Lower leg skin (tissue), 4 donors: ENCODE measurements around the gene LCN9. TPM values are rescaled to one million over a fixed set of nuclear protein-coding genes. Genes with fewer than 3 reads are reported as not detected.

Experiments
- DNase-seq, 2 donors: peaks; one replicate each; pipeline ENCODE4 v3.0.0-alpha.2; 2019; ENCODE audit warnings: low spot score in 2 of 2
- H3K4me3 ChIP-seq: fragments of 200-600 bp; sonication (generic); 2 replicates; pipeline ENCODE4 v1.5.1; 2017; ENCODE audit warnings: mild to moderate bottlenecking, low read depth; ENCODE audit not compliant: poor library complexity, severe bottlenecking
- POLR2A ChIP-seq, 2 donors: fragments of 450-650 bp; IDR thresholded peaks; one replicate each; pipeline ENCODE4 v1.6.1; 2016 to 2017; ENCODE audit warnings: antibody characterized with exemption in 2 of 2, mild to moderate bottlenecking in 1 of 2, moderate library complexity in 1 of 2
- WGBS, 2 donors: methylation state at CpG; one replicate each; pipeline ENCODE4 v1.1.5; 2018; 5-methylcytosine and 5-hydroxymethylcytosine counted together
- intact Hi-C: fragments of 100-400 bp; cut with DNase I; formaldehyde crosslinking; loops from one replicate; pipeline ENCODE4 v1.15.0; 2023; ENCODE audit warnings: low total_unique reads
- total RNA-seq, 4 donors: library from RNA; depleted of rRNA; stranded (reverse); fragments of >200 nt; gene quantifications; one replicate each; pipeline ENCODE4 v1.1.0, GENCODE V29; 2016
- TF ChIP-seq, protein P1 (sequence below), 3 donors: fragments of 450-650 bp; IDR thresholded peaks; one replicate each; pipeline ENCODE4 v1.5.1; 2016; ENCODE audit warnings: antibody characterized with exemption in 3 of 3, mild to moderate bottlenecking in 3 of 3, moderate library complexity in 2 of 3

Gene LCN9
- total RNA-seq, 4 donors from 2014 or later = not detected

- no peak for DNase-seq
- 84 to 89% methylated on average over 20 of the region's 20 CpGs for whole genome bisulfite sequencing, 2 donors
- no peak for TF ChIP-seq POLR2A (IDR thresholded peaks at IDR 0.05)
- TF ChIP-seq, protein P1, sequence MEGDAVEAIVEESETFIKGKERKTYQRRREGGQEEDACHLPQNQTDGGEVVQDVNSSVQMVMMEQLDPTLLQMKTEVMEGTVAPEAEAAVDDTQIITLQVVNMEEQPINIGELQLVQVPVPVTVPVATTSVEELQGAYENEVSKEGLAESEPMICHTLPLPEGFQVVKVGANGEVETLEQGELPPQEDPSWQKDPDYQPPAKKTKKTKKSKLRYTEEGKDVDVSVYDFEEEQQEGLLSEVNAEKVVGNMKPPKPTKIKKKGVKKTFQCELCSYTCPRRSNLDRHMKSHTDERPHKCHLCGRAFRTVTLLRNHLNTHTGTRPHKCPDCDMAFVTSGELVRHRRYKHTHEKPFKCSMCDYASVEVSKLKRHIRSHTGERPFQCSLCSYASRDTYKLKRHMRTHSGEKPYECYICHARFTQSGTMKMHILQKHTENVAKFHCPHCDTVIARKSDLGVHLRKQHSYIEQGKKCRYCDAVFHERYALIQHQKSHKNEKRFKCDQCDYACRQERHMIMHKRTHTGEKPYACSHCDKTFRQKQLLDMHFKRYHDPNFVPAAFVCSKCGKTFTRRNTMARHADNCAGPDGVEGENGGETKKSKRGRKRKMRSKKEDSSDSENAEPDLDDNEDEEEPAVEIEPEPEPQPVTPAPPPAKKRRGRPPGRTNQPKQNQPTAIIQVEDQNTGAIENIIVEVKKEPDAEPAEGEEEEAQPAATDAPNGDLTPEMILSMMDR (IDR thresholded peaks at IDR 0.05) = no peak
Measured at GRCh38 chr9:135678236-135679017, 15.3 kb downstream of the LCN9 start.

GRCh38 chr9:135680056-135680455 is 16.9 kb downstream of the LCN9 start:
- intact Hi-C loops = no loop called here
- no peak overlapping the region for H3K4me3 ChIP-seq
- no peak for TF ChIP-seq POLR2A (IDR thresholded peaks at IDR 0.05)
- TF ChIP-seq, protein P1 (IDR thresholded peaks at IDR 0.05) = no peak
- no peak for DNase-seq
- WGBS, 2 donors = 71 to 75% methylated on average over 16 of the region's 16 CpGs

More at GRCh38 chr9:135678236-135679017, 15.3 kb downstream of the LCN9 start:
- no peak overlapping the region for H3K4me3 ChIP-seq
- intact Hi-C loops = no loop called here

- no peak for DNase-seq
- WGBS, 2 donors = 87 to 91% methylated on average over 5 of the region's 5 CpGs
- no peak overlapping the region for H3K4me3 ChIP-seq
- intact Hi-C loops = no loop called here
- no peak for TF ChIP-seq POLR2A (IDR thresholded peaks at IDR 0.05)
- TF ChIP-seq, protein P1 (IDR thresholded peaks at IDR 0.05) = no peak
Measured at GRCh38 chr9:135681161-135681560, 18.1 kb downstream of the LCN9 start.

GRCh38 chr9:135683401-135684034 is 20.4 kb downstream of the LCN9 start:
- TF ChIP-seq POLR2A (IDR thresholded peaks at IDR 0.05) = no peak
- TF ChIP-seq, protein P1 (IDR thresholded peaks at IDR 0.05) = no peak
- WGBS, 2 donors = 49 to 59% methylated on average over 15 of the region's 15 CpGs
- intact Hi-C loops = no loop called here
- DNase-seq = no peak
- no peak overlapping the region for H3K4me3 ChIP-seq

- intact Hi-C loops = no loop called here
- DNase-seq = no peak
- no peak overlapping the region for H3K4me3 ChIP-seq
- WGBS, 2 donors = 68 to 75% methylated on average over 15 to 16 of the region's 17 CpGs
- TF ChIP-seq, protein P1 (IDR thresholded peaks at IDR 0.05) = no peak
- no peak for TF ChIP-seq POLR2A (IDR thresholded peaks at IDR 0.05)
Measured at GRCh38 chr9:135684691-135685090, 21.6 kb downstream of the LCN9 start.
